AG10803 (cell line): ENCODE measurements around the gene STOM.
"Not testable (repeated sequence)": the region's sequence is repeated elsewhere in the genome, so short reads cannot be mapped to it uniquely, and the experiment has no call there.

Experiments
- DNase-seq: peaks from one replicate; pipeline ENCODE4 v3.0.0; 2010; ENCODE audit warnings: low read depth
- H3K4me3 ChIP-seq: 2 replicates; pipeline ENCODE4 v1.5.1; 2011; ENCODE audit warnings: mild to moderate bottlenecking, low read length, control low read depth
- CTCF ChIP-seq: conservative IDR thresholded peaks from 2 replicates; pipeline ENCODE4 v1.5.1; 2011; ENCODE audit warnings: mild to moderate bottlenecking, low read length, control low read depth, inconsistent platforms

STOM gene

GRCh38 chr9:121295662-121296191 is 74.3 kb downstream of the STOM start:
- DNase-seq, result no peak
- no peak for TF ChIP-seq CTCF

GRCh38 chr9:121294866-121295661 is 75.0 kb downstream of the STOM start:
- TF ChIP-seq CTCF, result no peak
- DNase-seq, result no peak
- H3K4me3 ChIP-seq, result no peak overlapping the region

More at GRCh38 chr9:121295662-121296191, 74.3 kb downstream of the STOM start:
- H3K4me3 ChIP-seq, result no peak overlapping the region

- no peak for TF ChIP-seq CTCF
Measured at GRCh38 chr9:121294151-121294743, 75.8 kb downstream of the STOM start.

GRCh38 chr9:121292801-121293241 is 77.2 kb downstream of the STOM start:
- TF ChIP-seq CTCF, result no peak
- DNase-seq, result no peak
- H3K4me3 ChIP-seq, result no peak overlapping the region

More at GRCh38 chr9:121294151-121294743, 75.8 kb downstream of the STOM start:
- no peak overlapping the region for H3K4me3 ChIP-seq
- no peak for DNase-seq

- DNase-seq, result no peak
- no peak overlapping the region for H3K4me3 ChIP-seq
- no peak for TF ChIP-seq CTCF
Measured at GRCh38 chr9:121292051-121292450, 78.0 kb downstream of the STOM start.

- not testable (repeated sequence) for DNase-seq, H3K4me3 ChIP-seq
Measured at GRCh38 chr9:121291536-121291935, 78.5 kb downstream of the STOM start.

GRCh38 chr9:121289772-121290370 is 80.2 kb downstream of the STOM start:
- no peak for DNase-seq
- H3K4me3 ChIP-seq, result no peak overlapping the region
- TF ChIP-seq CTCF, result no peak
